Natural killer cell (primary cell): ENCODE data around the gene MAP4K4. TPM values are rescaled to one million over a fixed set of nuclear protein-coding genes. Genes with fewer than 3 reads are reported as not detected.

ENCODE experiments used
- ATAC-seq, 3 donors: fragments of 150-1000 bp in 2 of 3; fragments of 200-7000 bp in 1 of 3; cut with Tn5 transposase; 1 replicate in 1 of 3; 2 replicates in 2 of 3; pipeline ENCODE4 v1.10.0; 2021; ENCODE audit warnings: mild to moderate bottlenecking in 2 of 3, moderate library complexity in 2 of 3
- DNase-seq, 2 donors: peaks; one replicate each; pipeline versions ENCODE4 v3.0.0 to v3.0.0-alpha.2; 2013 to 2021; ENCODE audit warnings: mixed read lengths in 1 of 2
- H3K27ac ChIP-seq: one replicate; pipeline ENCODE4 v1.5.1; 2013; ENCODE audit warnings: mild to moderate bottlenecking, low read length
- H3K27me3 ChIP-seq: one replicate; pipeline ENCODE4 v1.6.1; 2013; ENCODE audit warnings: low read length; ENCODE audit not compliant: control insufficient read depth, insufficient read depth
- H3K36me3 ChIP-seq: one replicate; pipeline ENCODE4 v1.6.1; 2013; ENCODE audit warnings: low read length; ENCODE audit not compliant: control insufficient read depth, insufficient read depth
- H3K4me1 ChIP-seq: one replicate; pipeline ENCODE4 v1.6.1; 2013; ENCODE audit warnings: low read length; ENCODE audit not compliant: control insufficient read depth, insufficient read depth
- H3K4me3 ChIP-seq: one replicate; pipeline ENCODE4 v1.5.1; 2013; ENCODE audit warnings: low read length
- H3K9me3 ChIP-seq: one replicate; pipeline ENCODE4 v1.6.1; 2013; ENCODE audit warnings: low read length; ENCODE audit not compliant: control insufficient read depth, insufficient read depth
- H3K27ac Mint-ChIP-seq, 2 donors: one replicate each; pipeline ENCODE4 v1.8.0; 2022; ENCODE audit warnings: mild to moderate bottlenecking in 2 of 2, mixed read lengths in 2 of 2, moderate library complexity in 1 of 2
- H3K27me3 Mint-ChIP-seq, 2 donors: one replicate each; pipeline ENCODE4 v1.8.0; 2022; ENCODE audit warnings: low read depth in 2 of 2, mixed read lengths in 2 of 2
- H3K36me3 Mint-ChIP-seq: one replicate; pipeline ENCODE4 v1.8.0; 2022; ENCODE audit warnings: mixed read lengths
- H3K4me1 Mint-ChIP-seq, 2 donors: one replicate each; pipeline ENCODE4 v1.8.0; 2022; ENCODE audit warnings: mixed read lengths in 2 of 2
- H3K4me3 Mint-ChIP-seq: one replicate; pipeline ENCODE4 v1.8.0; 2022; ENCODE audit warnings: mild to moderate bottlenecking, moderate library complexity, mixed read lengths
- H3K9me3 Mint-ChIP-seq, 2 donors: one replicate each; pipeline ENCODE4 v1.8.0; 2022; ENCODE audit warnings: mixed read lengths in 2 of 2
- WGBS: methylation state at CpG from one replicate; pipeline ENCODE4 v1.1.7; 2013; ENCODE audit warnings: missing lambda C conversion rate; ENCODE audit not compliant: insufficient coverage; 5-methylcytosine and 5-hydroxymethylcytosine counted together
- intact Hi-C: fragments of 100-400 bp; cut with micrococcal nuclease; formaldehyde crosslinking; loops from one replicate; pipeline ENCODE4 v1.14.2; 2022
- total RNA-seq, 4 donors: library from RNA; stranded (reverse); fragments of 120-200 nt in 1 of 4; gene quantifications; one replicate each; pipeline versions ENCODE4 v1.2.3 to v1.2.4, GENCODE V29; 2013 to 2022
- TF ChIP-seq, protein P1 (sequence below): fragments of 200-600 bp; IDR thresholded peaks from one replicate; pipeline ENCODE4 v1.8.0; 2022; ENCODE audit warnings: antibody characterized with exemption

Gene MAP4K4
- total RNA-seq, 3 donors from 2014 or later (not counting 1 experiment from before 2014, with no cell fraction given): 60.2 to 80.3 (median 66.5) TPM

DNA sequence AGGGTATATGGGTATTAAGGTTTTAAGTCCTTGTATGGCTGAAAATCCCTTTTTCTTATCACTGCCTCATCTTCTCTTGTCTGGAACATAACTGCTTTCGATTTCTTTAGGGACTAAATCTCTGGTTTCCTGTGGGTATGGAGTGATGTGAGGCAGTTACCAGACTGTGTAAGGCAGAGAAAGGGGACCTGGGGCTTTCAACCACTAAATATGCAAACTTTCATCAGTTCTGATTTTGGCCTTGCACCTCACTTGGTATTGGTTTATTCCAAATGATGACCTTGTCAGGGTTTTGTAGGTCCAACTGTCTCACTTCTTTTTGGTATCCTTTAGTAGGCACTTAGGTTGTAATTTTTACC is 9.3 kb downstream of the MAP4K4 start:
- no peaks in the 10 kb centered on the region for H3K27me3 Mint-ChIP-seq
- intact Hi-C loops: no loop called here

GRCh38 chr2:101710036-101710435 is 12.5 kb downstream of the MAP4K4 start:
- Histone ChIP-seq H3K27ac (no peak overlapping the region), H3K4me1 (peaks cover 32% of the 10 kb centered on the region), H3K36me3 (no peaks in the 10 kb centered on the region), H3K4me3 (no peak overlapping the region), H3K9me3 (no peaks in the 10 kb centered on the region), H3K27me3 (no peaks in the 10 kb centered on the region)
- H3K27ac Mint-ChIP-seq: peak overlapping the region in 1 of 2 donors; percentile 37
- ATAC-seq (no peak), DNase-seq (no peak)
- H3K9me3 Mint-ChIP-seq: no peaks in the 10 kb centered on the region
- no peak overlapping the region for H3K4me3 Mint-ChIP-seq
- no peaks in the 10 kb centered on the region for H3K36me3 Mint-ChIP-seq
- WGBS: 83% methylated on average over 1 of the region's 1 CpG
- H3K4me1 Mint-ChIP-seq: peaks cover 35 to 38% of the 10 kb centered on the region in 2 donors
- TF ChIP-seq, protein P1, sequence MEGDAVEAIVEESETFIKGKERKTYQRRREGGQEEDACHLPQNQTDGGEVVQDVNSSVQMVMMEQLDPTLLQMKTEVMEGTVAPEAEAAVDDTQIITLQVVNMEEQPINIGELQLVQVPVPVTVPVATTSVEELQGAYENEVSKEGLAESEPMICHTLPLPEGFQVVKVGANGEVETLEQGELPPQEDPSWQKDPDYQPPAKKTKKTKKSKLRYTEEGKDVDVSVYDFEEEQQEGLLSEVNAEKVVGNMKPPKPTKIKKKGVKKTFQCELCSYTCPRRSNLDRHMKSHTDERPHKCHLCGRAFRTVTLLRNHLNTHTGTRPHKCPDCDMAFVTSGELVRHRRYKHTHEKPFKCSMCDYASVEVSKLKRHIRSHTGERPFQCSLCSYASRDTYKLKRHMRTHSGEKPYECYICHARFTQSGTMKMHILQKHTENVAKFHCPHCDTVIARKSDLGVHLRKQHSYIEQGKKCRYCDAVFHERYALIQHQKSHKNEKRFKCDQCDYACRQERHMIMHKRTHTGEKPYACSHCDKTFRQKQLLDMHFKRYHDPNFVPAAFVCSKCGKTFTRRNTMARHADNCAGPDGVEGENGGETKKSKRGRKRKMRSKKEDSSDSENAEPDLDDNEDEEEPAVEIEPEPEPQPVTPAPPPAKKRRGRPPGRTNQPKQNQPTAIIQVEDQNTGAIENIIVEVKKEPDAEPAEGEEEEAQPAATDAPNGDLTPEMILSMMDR: no peak
- intact Hi-C loops: no loop called here
- H3K27me3 Mint-ChIP-seq: no peaks in the 10 kb centered on the region

More for the DNA sequence above, 9.3 kb downstream of the MAP4K4 start:
- WGBS: no CpG with 5 or more reads among the region's 1 CpG
- Mint-ChIP-seq H3K9me3 (no peaks in the 10 kb centered on the region), H3K4me3 (no peak overlapping the region), H3K27ac (peak overlapping the region; percentile 17 to 49), H3K36me3 (no peaks in the 10 kb centered on the region), H3K4me1 (peaks cover 61 to 62% of the 10 kb centered on the region in 2 donors)
- Histone ChIP-seq H3K27me3 (no peaks in the 10 kb centered on the region), H3K4me3 (no peak overlapping the region), H3K27ac (peak overlapping the region; percentile 8), H3K9me3 (no peaks in the 10 kb centered on the region), H3K36me3 (no peaks in the 10 kb centered on the region), H3K4me1 (peaks cover 40% of the 10 kb centered on the region)
- ATAC-seq (peak; percentile 22 to 55 (median 38)), DNase-seq (peak in 1 of 2 donors; percentile 78)
- TF ChIP-seq, protein P1: no peak

- Histone ChIP-seq H3K4me3 (no peak overlapping the region), H3K4me1 (peaks cover 32% of the 10 kb centered on the region), H3K27ac (no peak overlapping the region), H3K36me3 (no peaks in the 10 kb centered on the region), H3K9me3 (no peaks in the 10 kb centered on the region), H3K27me3 (no peaks in the 10 kb centered on the region)
- ATAC-seq: peak; percentile 21 to 59 (median 37)
- Mint-ChIP-seq H3K9me3 (no peaks in the 10 kb centered on the region), H3K27ac (peak overlapping the region in 1 of 2 donors; percentile 37), H3K4me3 (no peak overlapping the region), H3K4me1 (peaks cover 32 to 34% of the 10 kb centered on the region in 2 donors), H3K27me3 (no peaks in the 10 kb centered on the region), H3K36me3 (no peaks in the 10 kb centered on the region)
- intact Hi-C loops: no loop called here
- DNase-seq: peak in 1 of 2 donors; percentile 44
- WGBS: 75% methylated on average over 7 of the region's 7 CpGs
- TF ChIP-seq, protein P1: no peak
Measured at GRCh38 chr2:101710471-101711318, 13.2 kb downstream of the MAP4K4 start.
